ENCODE results near the gene ABI2.
A peak's percentile ranks its signal among the peaks of the same experiment; 100 is the strongest.

ABI2 gene

DNA sequence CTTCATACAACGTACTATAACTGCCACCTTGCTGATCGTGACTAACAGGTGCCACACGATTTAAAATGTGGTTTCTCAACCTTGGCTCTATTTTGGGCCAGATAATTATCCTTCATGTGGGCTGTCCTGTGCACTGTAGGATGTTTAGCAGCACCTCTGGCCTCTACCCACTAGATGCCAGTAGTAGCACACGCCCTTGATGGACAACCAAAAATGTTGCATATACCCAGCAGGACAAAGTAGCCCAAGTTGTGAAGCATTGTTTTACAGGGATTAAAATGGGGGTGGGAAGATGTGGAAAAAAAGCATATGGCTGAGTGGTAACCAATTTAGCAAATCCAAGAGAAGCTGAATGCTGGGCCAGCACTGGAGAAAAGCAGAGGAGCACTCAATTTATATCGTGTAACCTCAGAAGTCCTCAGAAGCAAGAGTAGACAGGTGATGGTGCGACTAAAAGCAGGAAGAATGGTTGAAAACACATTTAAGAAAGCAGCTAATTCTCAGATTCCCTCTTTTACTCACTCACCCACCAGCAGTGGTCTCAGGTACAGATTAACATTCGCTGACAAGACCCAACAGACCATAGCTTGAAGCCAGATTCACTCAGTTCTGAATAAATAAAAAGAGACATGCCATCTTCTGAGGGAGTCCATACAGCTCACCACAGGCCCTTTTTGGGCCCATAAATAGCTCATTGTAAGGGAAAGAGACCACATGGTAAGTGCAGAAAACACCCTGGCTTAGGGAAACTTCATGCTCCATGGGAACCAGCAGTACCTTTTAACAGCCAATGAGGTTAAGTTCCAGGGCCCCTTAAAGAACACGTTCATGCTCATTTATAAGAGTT lies 156.3 kb downstream of the ABI2 start:
- TF ChIP-seq CTCF (IDR thresholded peaks at IDR 0.05; ENCODE audit: low read length, missing control alignments): peak; percentile 55
- DNase-seq (ENCODE audit: low read depth): peak; percentile 61

GRCh38 chr2:203489531-203489930 lies 161.3 kb downstream of the ABI2 start:
- DNase-seq (ENCODE audit: low read depth): no peak
- no peak overlapping the region for H3K4me3 ChIP-seq (replicated peaks; ENCODE audit: low read depth, low read length)
- no peak for TF ChIP-seq CTCF (IDR thresholded peaks at IDR 0.05; ENCODE audit: low read length, missing control alignments)

More for the DNA sequence above, 156.3 kb downstream of the ABI2 start:
- no peak overlapping the region for H3K4me3 ChIP-seq (replicated peaks; ENCODE audit: low read depth, low read length)

- no peak for TF ChIP-seq CTCF (IDR thresholded peaks at IDR 0.05; ENCODE audit: low read length, missing control alignments)
- H3K4me3 ChIP-seq (replicated peaks; ENCODE audit: low read depth, low read length): no peak overlapping the region
- no peak for DNase-seq (ENCODE audit: low read depth)
Measured at GRCh38 chr2:203490391-203490790, 162.2 kb downstream of the ABI2 start.

- TF ChIP-seq CTCF (IDR thresholded peaks at IDR 0.05; ENCODE audit: low read length, missing control alignments): no peak
- no peak overlapping the region for H3K4me3 ChIP-seq (replicated peaks; ENCODE audit: low read depth, low read length)
- DNase-seq (ENCODE audit: low read depth): no peak
Measured at GRCh38 chr2:203492965-203493364, 164.8 kb downstream of the ABI2 start.

Measured in fibroblast of pulmonary artery (primary cell).